GM12872 (cell line): Measurements from ENCODE around the gene ZNF41.

ENCODE experiments used
- CTCF ChIP-seq: IDR thresholded peaks from 3 replicates; pipeline ENCODE4 v1.5.1; 2011; ENCODE audit warnings: low read depth, mild to moderate bottlenecking, low read length, moderate library complexity; ENCODE audit not compliant: insufficient read depth

ZNF41 gene

DNA sequence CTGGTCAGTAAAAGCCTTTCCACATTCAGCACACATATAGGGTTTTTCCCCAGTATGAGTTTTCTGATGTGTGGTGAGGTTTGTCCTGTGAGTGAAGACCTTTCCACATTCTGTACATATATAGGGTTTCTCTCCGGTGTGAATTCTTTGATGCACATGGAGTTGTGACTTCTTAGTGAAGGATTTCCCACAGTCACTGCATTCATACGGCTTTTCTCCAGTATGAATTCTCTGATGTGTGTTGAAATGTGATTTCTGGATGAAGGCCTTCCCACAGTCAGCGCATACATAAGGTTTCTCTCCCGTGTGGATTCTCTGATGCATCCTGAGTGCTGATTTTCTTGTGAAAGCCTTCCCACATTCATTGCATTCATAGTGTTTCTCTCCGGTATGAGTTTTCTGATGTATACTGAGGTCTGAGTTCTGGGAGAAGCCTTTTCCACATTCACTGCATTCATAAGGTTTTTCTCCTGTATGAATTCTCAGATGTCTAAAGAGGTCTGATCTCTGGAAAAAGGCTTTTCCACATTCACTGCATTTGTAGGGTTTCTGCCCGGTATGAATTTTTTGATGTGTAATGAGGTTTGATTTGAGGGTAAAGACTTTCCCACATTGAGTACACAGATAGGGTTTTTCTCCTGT, 34.7 kb downstream of the ZNF41 start:
- TF ChIP-seq CTCF = no peak

DNA sequence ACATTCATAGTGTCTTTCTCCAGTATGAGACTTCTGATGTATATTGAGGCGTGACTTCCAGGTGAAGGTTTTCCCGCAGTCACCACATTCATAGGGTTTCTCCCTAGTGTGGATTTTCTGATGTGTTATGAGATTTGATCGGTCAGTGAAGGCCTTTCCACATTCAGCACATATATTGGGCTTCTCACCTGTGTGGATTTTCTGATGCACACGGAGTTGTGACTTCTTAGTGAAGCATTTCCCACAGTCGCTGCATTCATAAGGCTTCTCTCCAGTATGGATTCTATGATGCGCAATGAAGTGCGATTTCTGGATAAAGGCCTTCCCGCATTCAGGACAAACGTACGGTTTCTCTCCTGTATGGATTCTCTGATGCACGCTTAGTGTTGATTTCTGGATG, 35.4 kb downstream of the ZNF41 start:
- no peak for TF ChIP-seq CTCF

DNA sequence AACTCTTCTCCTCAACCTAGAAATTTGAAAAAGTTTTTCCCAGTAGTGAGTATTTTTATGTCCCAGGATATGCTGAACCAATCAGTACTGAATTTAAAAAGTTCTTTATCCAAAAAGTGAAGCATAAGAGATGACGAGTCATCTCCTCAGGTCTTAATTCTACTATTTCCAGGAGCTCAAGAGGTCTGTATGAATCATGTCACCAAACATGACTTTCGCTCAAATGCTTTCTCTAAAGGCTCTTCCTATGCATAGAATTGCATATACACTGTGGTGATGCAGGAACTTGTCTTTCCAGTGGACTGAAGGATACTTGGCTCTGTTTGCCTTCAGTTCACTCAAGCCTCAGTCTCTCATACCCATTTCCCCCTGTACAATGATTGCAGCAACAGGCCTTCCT, 36.1 kb downstream of the ZNF41 start:
- TF ChIP-seq CTCF = no peak

- TF ChIP-seq CTCF = no peak
These were observed 36.6 kb downstream of the ZNF41 start for GRCh38 chrX:47446431-47446830.

GRCh38 chrX:47430925-47431324, 52.1 kb downstream of the ZNF41 start:
- TF ChIP-seq CTCF = no peak

GRCh38 chrX:47422444-47422843, 60.6 kb downstream of the ZNF41 start:
- no peak for TF ChIP-seq CTCF

GRCh38 chrX:47420962-47421361, 62.1 kb downstream of the ZNF41 start:
- TF ChIP-seq CTCF = no peak
